ENCODE measurements around the gene DLG5.
"Not testable (repeated sequence)": the region's sequence is repeated elsewhere in the genome, so short reads cannot be mapped to it uniquely, and the experiment has no call there.

DNA sequence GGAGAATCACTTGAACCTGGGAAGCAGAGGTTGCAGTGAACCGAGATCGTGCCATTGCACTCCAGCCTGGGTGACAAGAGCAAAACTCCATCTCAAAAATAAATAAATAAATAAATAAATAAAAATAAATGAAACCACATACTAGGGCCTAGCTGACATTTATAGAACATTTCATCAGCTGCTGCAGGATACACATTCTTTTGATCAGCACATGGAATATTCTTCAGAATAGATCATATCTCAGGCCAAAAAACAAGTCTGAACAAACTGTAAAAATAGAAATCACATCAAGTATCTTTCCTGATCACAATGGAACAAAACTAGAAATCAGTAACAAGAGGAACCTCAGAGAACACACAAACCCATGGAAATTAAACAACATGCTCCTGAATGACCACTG, 168.1 kb downstream of the DLG5 start:
- TF ChIP-seq YY1 (IDR thresholded peaks at IDR 0.05; ENCODE audit: insufficient read depth, insufficient read length); SUZ12 (IDR thresholded peaks at IDR 0.05; ENCODE audit: extremely low read depth, insufficient read depth, insufficient read length): not testable (repeated sequence)
